GM12801 (cell line): Measurements from ENCODE around the gene TSTD2.

Source experiments
- TF ChIP-seq, protein P1 (sequence below): IDR thresholded peaks from one replicate; pipeline ENCODE4 v1.5.1; 2011; ENCODE audit warnings: control low read depth; ENCODE audit not compliant: insufficient read length; ENCODE audit errors: extremely low read depth

The TSTD2 gene

DNA sequence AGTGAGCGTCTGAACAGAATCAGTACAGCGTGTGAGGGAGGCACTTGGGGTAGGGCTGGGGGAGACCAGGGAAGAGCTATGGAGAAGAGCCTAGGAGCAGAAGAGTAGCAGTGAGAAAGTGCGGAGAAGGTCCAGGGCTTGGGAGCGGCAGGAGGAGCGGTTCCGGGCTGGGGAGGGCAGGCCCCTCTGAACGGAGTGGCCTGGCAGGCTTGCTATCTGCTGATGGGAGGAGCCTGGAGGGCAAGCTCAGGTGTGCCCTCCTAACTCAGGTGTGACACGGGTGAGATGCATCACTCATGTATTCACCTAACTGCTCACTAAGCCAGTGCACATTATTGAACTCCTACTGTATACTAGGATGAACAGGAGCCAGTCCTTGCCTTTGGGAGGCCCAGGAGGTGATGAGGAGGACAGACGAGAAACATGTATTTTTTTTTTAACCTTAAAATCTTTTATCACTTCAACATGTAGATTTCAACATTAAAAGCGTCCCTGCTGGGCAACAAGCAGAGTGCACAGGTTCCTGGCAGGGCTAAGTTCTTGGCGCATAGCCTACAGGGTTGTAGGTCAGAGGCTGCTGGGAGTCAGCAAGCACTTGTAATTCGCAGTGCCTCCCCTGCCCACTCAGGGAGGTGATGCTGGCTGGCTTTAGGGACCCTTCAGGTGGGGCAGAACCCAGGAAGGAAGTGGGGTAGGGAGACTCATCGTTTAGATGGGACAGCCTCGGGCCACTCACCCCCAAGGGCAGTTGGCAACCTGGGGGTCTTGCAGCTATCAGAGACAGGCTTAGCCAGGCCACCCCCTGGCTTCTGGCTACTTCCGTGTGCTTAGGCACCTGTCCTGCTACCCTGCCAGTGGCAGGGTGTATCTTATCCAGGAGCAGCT lies 76.2 kb downstream of the TSTD2 start:
- TF ChIP-seq, protein P1, sequence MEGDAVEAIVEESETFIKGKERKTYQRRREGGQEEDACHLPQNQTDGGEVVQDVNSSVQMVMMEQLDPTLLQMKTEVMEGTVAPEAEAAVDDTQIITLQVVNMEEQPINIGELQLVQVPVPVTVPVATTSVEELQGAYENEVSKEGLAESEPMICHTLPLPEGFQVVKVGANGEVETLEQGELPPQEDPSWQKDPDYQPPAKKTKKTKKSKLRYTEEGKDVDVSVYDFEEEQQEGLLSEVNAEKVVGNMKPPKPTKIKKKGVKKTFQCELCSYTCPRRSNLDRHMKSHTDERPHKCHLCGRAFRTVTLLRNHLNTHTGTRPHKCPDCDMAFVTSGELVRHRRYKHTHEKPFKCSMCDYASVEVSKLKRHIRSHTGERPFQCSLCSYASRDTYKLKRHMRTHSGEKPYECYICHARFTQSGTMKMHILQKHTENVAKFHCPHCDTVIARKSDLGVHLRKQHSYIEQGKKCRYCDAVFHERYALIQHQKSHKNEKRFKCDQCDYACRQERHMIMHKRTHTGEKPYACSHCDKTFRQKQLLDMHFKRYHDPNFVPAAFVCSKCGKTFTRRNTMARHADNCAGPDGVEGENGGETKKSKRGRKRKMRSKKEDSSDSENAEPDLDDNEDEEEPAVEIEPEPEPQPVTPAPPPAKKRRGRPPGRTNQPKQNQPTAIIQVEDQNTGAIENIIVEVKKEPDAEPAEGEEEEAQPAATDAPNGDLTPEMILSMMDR, result no peak

GRCh38 chr9:97556036-97556720 lies 77.0 kb downstream of the TSTD2 start:
- TF ChIP-seq, protein P1, result no peak

- TF ChIP-seq, protein P1, result no peak
Measured at GRCh38 chr9:97555164-97555563, 78.0 kb downstream of the TSTD2 start.

DNA sequence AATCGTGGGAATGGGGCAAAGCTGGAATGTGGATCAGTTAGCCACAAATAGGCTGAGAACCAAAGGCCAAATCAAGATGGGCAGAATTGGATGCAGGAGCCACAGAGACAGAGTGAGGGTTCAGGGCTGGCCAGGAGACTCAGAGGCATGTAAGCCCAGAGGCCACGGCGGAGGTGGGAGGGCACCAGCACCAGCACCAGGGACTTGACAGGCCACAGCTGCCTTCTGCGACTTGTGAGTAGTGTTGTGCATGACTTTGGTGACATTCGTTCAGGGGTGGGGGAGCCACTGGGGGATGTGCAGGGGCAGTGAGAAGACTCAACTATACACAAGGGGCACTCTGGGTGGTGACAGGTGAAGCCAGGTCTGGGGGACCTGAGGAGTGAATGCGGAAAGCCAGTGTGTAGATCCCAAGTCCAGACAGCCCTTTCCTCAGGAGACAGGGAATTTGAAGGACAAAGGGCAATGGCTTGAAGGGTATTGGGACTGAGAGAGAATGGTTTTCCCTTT lies 78.5 kb downstream of the TSTD2 start:
- TF ChIP-seq, protein P1, result no peak

GRCh38 chr9:97553841-97554240 lies 79.3 kb downstream of the TSTD2 start:
- TF ChIP-seq, protein P1, result no peak

DNA sequence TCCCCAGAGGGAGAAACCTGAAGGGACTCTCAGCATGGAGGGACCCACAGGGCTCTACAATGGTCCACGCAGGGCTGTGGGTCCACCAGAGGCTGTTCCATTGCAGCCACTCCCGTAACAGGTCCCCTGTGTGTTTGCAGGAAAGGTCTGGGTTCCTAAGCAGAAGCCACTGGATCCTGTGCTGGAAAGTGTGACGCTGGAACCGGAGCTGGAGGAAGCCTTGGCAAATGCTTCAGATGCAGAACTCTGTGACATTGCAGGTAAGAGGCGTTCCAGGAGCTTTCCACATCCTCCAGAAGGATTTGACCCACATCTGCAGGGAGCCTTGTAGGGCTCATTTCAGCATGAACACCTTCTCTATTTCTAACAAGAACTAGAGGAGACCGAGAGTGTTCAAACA lies 80.0 kb downstream of the TSTD2 start:
- TF ChIP-seq, protein P1, result no peak

DNA sequence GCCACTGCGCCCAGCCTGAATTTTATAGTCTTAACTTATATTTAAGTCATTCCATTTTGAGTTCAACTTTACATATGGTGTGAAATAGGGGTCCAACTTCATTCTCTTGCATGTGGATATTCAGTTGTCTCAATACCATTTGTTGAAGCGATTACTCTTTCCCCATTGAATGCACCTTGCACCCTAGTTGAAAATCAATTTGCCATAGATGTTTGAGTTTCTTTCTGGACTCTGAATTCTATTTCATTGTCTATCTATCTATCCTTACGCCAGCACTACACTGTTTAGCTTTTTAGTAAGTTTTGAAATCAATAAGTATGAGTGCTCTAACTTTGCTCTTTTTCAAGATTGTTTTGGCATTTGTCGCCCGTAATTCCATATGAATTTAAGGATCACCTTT lies 81.9 kb downstream of the TSTD2 start:
- TF ChIP-seq, protein P1, result no peak
